K562 (cell line): Measurements from ENCODE around the gene GSG1L2. TPM values are rescaled to one million over a fixed set of nuclear protein-coding genes. Genes with fewer than 3 reads are reported as not detected.

Source experiments
- ELF2 ChIP-seq: fragments of 250-450 bp; sonication (Bioruptor Pico); IDR thresholded peaks from 2 replicates; pipeline ENCODE4 v1.5.0; 2021; ENCODE audit warnings: mild to moderate bottlenecking
- NBN ChIP-seq: fragments of 450-650 bp; IDR thresholded peaks from 2 replicates; pipeline ENCODE4 v1.6.1; 2016; ENCODE audit warnings: low read depth, mild to moderate bottlenecking
- NR2C1 ChIP-seq, 2 experiments: fragments of 450-650 bp; IDR thresholded peaks; 2 replicates each; pipeline ENCODE4 v1.6.1; 2017; ENCODE audit warnings: mild to moderate bottlenecking in 2 of 2, antibody characterized with exemption in 1 of 2, inconsistent platforms in 1 of 2, missing compliant biosample characterization in 1 of 2, missing genetic modification characterization in 1 of 2
- POLR2H ChIP-seq: IDR thresholded peaks from 2 replicates; pipeline ENCODE4 v1.6.1; 2016; ENCODE audit warnings: missing genetic modification characterization, low read depth, mild to moderate bottlenecking, control low read depth, missing compliant biosample characterization, moderate library complexity
- ZNF699 ChIP-seq: fragments of 250-450 bp; sonication (Bioruptor Pico); IDR thresholded peaks from 2 replicates; pipeline ENCODE4 v1.8.0; 2021; ENCODE audit warnings: mild to moderate bottlenecking, moderate library complexity; ENCODE audit not compliant: insufficient replicate concordance
- polyA plus RNA-seq, 8 experiments: library from polyadenylated mRNA; depleted of rRNA in 4 of 8; stranded (reverse) in 5 of 8; unstranded in 3 of 8; fragments of >200 nt; fragmentation: Nextera tagmentation in 2 of 8; fragmentation: Illumina TruSeq in 1 of 8; extraction: Ambion mirVana in 2 of 8; extraction: Trizol in 1 of 8; gene quantifications; 2 replicates each; pipeline versions ENCODE4 v1.2.1 to v1.2.3, GENCODE V29; 2011 to 2014; ENCODE audit warnings: inconsistent platforms in 1 of 8, missing spikeins in 1 of 8
- total RNA-seq, 7 experiments: library from RNA; depleted of rRNA in 6 of 7; stranded (reverse); fragments of >200 nt in 6 of 7; fragmentation: Illumina TruSeq in 2 of 7; extraction: Trizol in 2 of 7; gene quantifications; 2 replicates each; pipeline versions ENCODE4 v1.2.1 to v1.2.3, GENCODE V29; 2011 to 2021; ENCODE audit warnings: low replicate concordance in 1 of 7
- TF ChIP-seq, protein P1 (sequence below), 2 experiments: fragments of 150-350 bp in 1 of 2; IDR thresholded peaks; 2 replicates each; pipeline ENCODE4 v1.6.1; 2012 to 2016; ENCODE audit warnings: low read depth in 2 of 2, low read length in 2 of 2, mild to moderate bottlenecking in 1 of 2, moderate library complexity in 1 of 2
- TF ChIP-seq, protein P2 (sequence below): fragments of 250-450 bp; sonication (Bioruptor Pico); IDR thresholded peaks from 2 replicates; pipeline ENCODE4 v1.8.0; 2022; ENCODE audit warnings: inconsistent platforms, mild to moderate bottlenecking, moderate library complexity, borderline replicate concordance
- TF ChIP-seq, protein P3 (sequence below): sonication (generic); formaldehyde crosslinking; IDR thresholded peaks from 2 replicates; pipeline ENCODE4 v1.8.0; 2022; ENCODE audit warnings: missing genetic modification reagents, mild to moderate bottlenecking, borderline replicate concordance

GSG1L2 gene
- total and polyA plus RNA-seq, 9 of the 15 experiments (the other 6 are each of a cell fraction or from before 2014, with no cell fraction given) = not detected

DNA sequence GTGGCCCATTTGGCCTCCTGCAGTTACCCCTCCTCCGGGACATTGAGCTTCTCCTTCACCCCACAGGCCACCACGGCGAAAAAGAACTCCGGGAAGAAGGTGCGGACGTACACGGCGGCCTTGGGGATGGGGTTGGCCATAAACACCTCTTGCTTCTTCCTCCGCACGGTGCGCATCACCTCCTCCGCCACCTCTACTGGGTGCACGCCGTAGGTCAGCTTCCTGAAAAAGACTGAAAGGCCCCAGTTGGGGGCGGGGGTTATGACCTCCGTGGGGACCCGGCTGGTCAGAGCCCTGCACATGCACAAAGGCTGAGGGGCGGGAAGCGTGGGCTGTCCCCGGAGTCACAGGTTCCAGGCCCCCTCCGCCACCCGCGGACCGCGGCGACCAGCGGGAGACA is 50.4 kb downstream of the GSG1L2 start (continued):
- TF ChIP-seq, protein P1, sequence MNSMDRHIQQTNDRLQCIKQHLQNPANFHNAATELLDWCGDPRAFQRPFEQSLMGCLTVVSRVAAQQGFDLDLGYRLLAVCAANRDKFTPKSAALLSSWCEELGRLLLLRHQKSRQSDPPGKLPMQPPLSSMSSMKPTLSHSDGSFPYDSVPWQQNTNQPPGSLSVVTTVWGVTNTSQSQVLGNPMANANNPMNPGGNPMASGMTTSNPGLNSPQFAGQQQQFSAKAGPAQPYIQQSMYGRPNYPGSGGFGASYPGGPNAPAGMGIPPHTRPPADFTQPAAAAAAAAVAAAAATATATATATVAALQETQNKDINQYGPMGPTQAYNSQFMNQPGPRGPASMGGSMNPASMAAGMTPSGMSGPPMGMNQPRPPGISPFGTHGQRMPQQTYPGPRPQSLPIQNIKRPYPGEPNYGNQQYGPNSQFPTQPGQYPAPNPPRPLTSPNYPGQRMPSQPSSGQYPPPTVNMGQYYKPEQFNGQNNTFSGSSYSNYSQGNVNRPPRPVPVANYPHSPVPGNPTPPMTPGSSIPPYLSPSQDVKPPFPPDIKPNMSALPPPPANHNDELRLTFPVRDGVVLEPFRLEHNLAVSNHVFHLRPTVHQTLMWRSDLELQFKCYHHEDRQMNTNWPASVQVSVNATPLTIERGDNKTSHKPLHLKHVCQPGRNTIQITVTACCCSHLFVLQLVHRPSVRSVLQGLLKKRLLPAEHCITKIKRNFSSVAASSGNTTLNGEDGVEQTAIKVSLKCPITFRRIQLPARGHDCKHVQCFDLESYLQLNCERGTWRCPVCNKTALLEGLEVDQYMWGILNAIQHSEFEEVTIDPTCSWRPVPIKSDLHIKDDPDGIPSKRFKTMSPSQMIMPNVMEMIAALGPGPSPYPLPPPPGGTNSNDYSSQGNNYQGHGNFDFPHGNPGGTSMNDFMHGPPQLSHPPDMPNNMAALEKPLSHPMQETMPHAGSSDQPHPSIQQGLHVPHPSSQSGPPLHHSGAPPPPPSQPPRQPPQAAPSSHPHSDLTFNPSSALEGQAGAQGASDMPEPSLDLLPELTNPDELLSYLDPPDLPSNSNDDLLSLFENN (IDR thresholded peaks at IDR 0.05; ENCODE audit: low read depth in 2 of 2, low read length in 2 of 2) = no peak
- TF ChIP-seq POLR2H = no peak
- TF ChIP-seq NR2C1 (IDR thresholded peaks at IDR 0.05) = no peak
- no peak for TF ChIP-seq NR2C1 (tag; IDR thresholded peaks at IDR 0.05)
- TF ChIP-seq, protein P2, sequence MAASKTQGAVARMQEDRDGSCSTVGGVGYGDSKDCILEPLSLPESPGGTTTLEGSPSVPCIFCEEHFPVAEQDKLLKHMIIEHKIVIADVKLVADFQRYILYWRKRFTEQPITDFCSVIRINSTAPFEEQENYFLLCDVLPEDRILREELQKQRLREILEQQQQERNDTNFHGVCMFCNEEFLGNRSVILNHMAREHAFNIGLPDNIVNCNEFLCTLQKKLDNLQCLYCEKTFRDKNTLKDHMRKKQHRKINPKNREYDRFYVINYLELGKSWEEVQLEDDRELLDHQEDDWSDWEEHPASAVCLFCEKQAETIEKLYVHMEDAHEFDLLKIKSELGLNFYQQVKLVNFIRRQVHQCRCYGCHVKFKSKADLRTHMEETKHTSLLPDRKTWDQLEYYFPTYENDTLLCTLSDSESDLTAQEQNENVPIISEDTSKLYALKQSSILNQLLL (CRISPR knock-in tag) = no peak
- TF ChIP-seq ZNF699 (CRISPR knock-in tag) = no peak
- TF ChIP-seq ELF2 (CRISPR knock-in tag) = no peak
- TF ChIP-seq NBN = no peak
- TF ChIP-seq, protein P3, sequence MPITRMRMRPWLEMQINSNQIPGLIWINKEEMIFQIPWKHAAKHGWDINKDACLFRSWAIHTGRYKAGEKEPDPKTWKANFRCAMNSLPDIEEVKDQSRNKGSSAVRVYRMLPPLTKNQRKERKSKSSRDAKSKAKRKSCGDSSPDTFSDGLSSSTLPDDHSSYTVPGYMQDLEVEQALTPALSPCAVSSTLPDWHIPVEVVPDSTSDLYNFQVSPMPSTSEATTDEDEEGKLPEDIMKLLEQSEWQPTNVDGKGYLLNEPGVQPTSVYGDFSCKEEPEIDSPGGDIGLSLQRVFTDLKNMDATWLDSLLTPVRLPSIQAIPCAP (CRISPR knock-in tag) = no peak
